IMR-90 (cell line): ENCODE data around the gene THEM4.
"Not testable (repeated sequence)": the region's sequence is repeated elsewhere in the genome, so short reads cannot be mapped to it uniquely, and the experiment has no call there.

ENCODE experiments used
- FOS ChIP-seq: fragments of 150-350 bp; IDR thresholded peaks from 2 replicates; pipeline ENCODE4 v1.6.1; 2016; ENCODE audit warnings: low read depth, low read length
- MXI1 ChIP-seq: IDR thresholded peaks from 2 replicates; pipeline ENCODE4 v1.6.1; 2012; ENCODE audit warnings: low read depth, mild to moderate bottlenecking, low read length, moderate library complexity, borderline replicate concordance
- POLR2A ChIP-seq: IDR thresholded peaks from 2 replicates; pipeline ENCODE4 v1.6.1; 2012; ENCODE audit warnings: mild to moderate bottlenecking, low read depth, low read length
- RAD21 ChIP-seq: IDR thresholded peaks from 2 replicates; pipeline ENCODE4 v1.6.1; 2012; ENCODE audit warnings: low read length, improper control_type of control experiment
- RCOR1 ChIP-seq: IDR thresholded peaks from 2 replicates; pipeline ENCODE4 v1.6.1; 2012; ENCODE audit warnings: mild to moderate bottlenecking, low read length, improper control_type of control experiment; ENCODE audit not compliant: insufficient replicate concordance
- SMC3 ChIP-seq: fragments of 150-350 bp; IDR thresholded peaks from 2 replicates; pipeline ENCODE4 v1.6.1; 2016; ENCODE audit warnings: low read depth, mild to moderate bottlenecking, antibody characterized with exemption, low read length, moderate library complexity
- TF ChIP-seq, protein P1 (sequence below): conservative IDR thresholded peaks from 2 replicates; pipeline ENCODE4 v1.5.1; 2012; ENCODE audit warnings: mild to moderate bottlenecking, low read depth, low read length, improper control_type of control experiment

DNA sequence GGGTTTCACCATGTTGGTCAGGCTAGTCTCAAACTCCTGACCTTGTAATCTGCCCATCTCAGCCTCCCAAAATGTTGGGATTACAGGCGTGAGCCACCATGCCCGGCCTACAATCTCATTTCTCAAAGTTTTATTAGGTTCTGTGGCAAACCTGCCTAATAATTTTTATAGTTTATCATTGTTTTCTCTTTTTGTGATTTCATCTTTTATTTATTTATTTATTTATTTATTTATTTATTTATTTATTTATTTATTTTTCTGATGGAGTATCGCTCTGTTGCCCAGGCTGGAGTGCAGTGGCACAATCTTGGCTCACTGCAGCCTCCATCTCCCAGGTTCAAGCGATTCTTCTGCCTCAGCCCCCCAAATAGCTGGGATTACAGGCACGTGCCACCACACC, 24.4 kb downstream of the THEM4 start:
- not testable (repeated sequence) for TF ChIP-seq FOS, POLR2A, RAD21, RCOR1, SMC3, MXI1
- TF ChIP-seq, protein P1, sequence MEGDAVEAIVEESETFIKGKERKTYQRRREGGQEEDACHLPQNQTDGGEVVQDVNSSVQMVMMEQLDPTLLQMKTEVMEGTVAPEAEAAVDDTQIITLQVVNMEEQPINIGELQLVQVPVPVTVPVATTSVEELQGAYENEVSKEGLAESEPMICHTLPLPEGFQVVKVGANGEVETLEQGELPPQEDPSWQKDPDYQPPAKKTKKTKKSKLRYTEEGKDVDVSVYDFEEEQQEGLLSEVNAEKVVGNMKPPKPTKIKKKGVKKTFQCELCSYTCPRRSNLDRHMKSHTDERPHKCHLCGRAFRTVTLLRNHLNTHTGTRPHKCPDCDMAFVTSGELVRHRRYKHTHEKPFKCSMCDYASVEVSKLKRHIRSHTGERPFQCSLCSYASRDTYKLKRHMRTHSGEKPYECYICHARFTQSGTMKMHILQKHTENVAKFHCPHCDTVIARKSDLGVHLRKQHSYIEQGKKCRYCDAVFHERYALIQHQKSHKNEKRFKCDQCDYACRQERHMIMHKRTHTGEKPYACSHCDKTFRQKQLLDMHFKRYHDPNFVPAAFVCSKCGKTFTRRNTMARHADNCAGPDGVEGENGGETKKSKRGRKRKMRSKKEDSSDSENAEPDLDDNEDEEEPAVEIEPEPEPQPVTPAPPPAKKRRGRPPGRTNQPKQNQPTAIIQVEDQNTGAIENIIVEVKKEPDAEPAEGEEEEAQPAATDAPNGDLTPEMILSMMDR, result not testable (repeated sequence)
